HG03045 (cell line): ENCODE results near the gene CROCC.
"Not testable (repeated sequence)": the region's sequence is repeated elsewhere in the genome, so short reads cannot be mapped to it uniquely, and the experiment has no call there.

ENCODE experiments used
- ATAC-seq: cut with Tn5 transposase; IDR thresholded peaks from one replicate; pipeline ENCODE4 v1.9.1; 2021; ENCODE audit warnings: mild to moderate bottlenecking, moderate library complexity; ENCODE audit not compliant: unreplicated experiment

CROCC gene

GRCh38 chr1:16936580-16936979, 14.8 kb downstream of the CROCC start:
- ATAC-seq, result not testable (repeated sequence)

GRCh38 chr1:16938351-16939321, 16.9 kb downstream of the CROCC start:
- no peak for ATAC-seq

GRCh38 chr1:16939386-16940180, 17.9 kb downstream of the CROCC start:
- ATAC-seq, result not testable (repeated sequence)

GRCh38 chr1:16944038-16944437, 22.3 kb downstream of the CROCC start:
- ATAC-seq, result no peak

GRCh38 chr1:16945512-16945911, 23.8 kb downstream of the CROCC start:
- not testable (repeated sequence) for ATAC-seq

GRCh38 chr1:16946185-16946584, 24.5 kb downstream of the CROCC start:
- ATAC-seq, result not testable (repeated sequence)

GRCh38 chr1:16946646-16947045, 24.9 kb downstream of the CROCC start:
- no peak for ATAC-seq

GRCh38 chr1:16948282-16948891, 26.7 kb downstream of the CROCC start:
- ATAC-seq, result not testable (repeated sequence)

- ATAC-seq, result not testable (repeated sequence)
These were observed 27.3 kb downstream of the CROCC start for GRCh38 chr1:16949026-16949425.

GRCh38 chr1:16952376-16952775, 30.6 kb downstream of the CROCC start:
- not testable (repeated sequence) for ATAC-seq

- no peak for ATAC-seq
These were observed 32.8 kb downstream of the CROCC start for GRCh38 chr1:16954579-16954978.

GRCh38 chr1:16955186-16955585, 33.5 kb downstream of the CROCC start:
- ATAC-seq, result no peak

- ATAC-seq, result no peak
These were observed 35.0 kb downstream of the CROCC start for GRCh38 chr1:16956775-16957174.

GRCh38 chr1:16957731-16958130, 36.0 kb downstream of the CROCC start:
- no peak for ATAC-seq

- no peak for ATAC-seq
These were observed 36.7 kb downstream of the CROCC start for GRCh38 chr1:16958475-16958874.

- ATAC-seq, result peak; percentile 67
These were observed 39.0 kb downstream of the CROCC start for GRCh38 chr1:16960560-16961296.

GRCh38 chr1:16961297-16962133, 39.8 kb downstream of the CROCC start:
- no peak for ATAC-seq

- not testable (repeated sequence) for ATAC-seq
These were observed 42.4 kb downstream of the CROCC start for GRCh38 chr1:16964169-16964568.

GRCh38 chr1:16965486-16966067, 43.8 kb downstream of the CROCC start:
- no peak for ATAC-seq
